GM21367 (cell line): ENCODE measurements around the gene VCL.
A peak's percentile ranks its signal among the peaks of the same experiment; 100 is the strongest.

Experiments used
- ATAC-seq: cut with Tn5 transposase; IDR thresholded peaks from one replicate; pipeline ENCODE4 v1.9.1; 2021; ENCODE audit not compliant: unreplicated experiment

Gene VCL

DNA sequence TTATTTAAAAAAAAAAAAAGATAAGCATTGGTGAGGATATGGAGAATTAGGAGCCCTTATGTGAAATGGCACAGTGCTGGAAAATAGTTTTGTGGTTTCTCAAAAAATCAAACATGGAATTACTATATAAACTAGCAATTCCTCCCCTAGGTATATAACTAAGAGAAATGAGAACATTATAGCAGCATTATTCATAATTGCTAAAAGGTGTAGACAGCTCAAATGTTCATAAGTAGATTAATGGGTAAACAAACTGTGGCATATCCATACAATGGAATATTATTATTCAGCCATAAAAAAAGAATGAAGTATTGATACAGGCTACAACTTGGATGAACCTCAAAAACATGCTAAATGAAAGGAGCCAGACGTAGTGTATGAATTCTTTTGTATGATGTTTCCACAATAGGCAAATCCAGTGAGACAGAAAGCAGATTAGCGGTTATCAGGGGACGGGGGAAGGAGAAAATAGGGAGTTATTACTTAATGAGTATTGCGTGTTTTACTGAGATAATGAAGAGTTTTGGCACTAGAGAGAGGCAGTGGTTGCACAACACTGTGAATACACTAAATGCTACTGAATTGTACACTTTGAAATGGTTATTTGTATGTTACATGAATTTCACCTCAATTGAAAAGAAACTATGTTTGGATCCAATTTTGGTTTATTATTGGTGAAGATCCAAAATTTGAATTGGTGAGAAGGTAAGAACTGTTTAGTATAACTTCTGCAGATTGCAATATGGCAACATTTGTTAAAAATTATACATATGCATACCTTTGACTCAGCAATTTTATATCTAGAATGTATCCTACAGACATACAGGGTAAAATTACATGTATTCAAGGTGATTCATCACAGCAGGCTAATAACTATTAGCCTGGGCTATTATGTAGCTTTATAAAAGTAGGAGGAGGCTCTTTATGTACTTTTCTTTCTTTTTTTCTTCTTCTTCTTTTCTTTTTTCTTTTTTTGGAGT lies 69.7 kb downstream of the VCL start:
- ATAC-seq: no peak

DNA sequence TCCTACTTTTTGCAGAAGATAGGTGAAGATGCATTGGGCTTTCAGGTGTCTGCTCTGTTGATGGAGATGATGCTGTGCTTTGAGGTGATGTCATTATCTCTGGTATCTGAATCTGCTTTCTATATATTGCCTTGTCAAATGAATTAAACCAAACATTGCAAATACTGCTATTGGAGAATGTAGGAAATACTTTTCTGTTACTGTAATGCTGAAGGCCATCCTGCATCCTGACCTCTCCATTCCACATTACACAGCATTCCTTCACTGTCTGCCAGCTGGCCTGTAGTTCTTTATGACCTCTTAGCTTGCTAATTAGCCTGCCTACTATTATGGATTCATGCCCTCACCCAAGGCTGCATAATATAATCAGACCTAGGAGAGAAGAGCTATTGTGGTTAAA lies 73.2 kb downstream of the VCL start:
- no peak for ATAC-seq

DNA sequence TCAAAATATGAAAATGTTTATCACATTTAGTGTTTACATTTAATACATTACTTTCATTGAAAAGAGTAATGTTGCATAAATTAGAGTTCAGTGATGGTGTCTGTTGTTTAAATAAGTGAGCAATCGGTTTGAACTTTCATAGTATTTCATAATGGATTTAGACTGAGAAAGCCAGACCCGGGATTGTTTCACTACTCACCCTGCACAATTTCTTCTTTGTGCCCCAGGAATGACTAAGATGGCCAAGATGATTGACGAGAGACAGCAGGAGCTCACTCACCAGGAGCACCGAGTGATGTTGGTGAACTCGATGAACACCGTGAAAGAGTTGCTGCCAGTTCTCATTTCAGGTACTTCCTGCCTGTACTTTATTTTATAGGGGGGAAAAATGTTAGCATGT lies 74.6 kb downstream of the VCL start:
- no peak for ATAC-seq

DNA sequence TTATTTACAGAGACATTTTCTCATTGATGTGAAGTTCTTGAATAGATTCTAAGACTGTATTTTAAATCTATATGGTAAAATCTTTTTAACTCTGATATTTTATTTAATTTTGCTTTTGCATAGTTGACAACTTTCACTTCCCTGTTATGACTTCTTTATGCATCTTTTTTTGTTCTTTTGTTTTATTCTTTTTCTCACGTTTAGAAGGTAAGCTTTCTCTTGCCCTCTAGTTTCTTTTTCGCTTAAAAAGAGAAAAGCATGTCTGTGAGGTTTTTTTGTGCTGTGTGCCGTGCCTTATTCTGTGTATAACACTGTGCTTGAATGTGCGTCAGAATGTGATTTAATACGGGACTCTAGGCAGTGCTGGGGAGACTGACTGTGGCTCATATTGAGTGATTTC lies 78.0 kb downstream of the VCL start:
- no peak for ATAC-seq

DNA sequence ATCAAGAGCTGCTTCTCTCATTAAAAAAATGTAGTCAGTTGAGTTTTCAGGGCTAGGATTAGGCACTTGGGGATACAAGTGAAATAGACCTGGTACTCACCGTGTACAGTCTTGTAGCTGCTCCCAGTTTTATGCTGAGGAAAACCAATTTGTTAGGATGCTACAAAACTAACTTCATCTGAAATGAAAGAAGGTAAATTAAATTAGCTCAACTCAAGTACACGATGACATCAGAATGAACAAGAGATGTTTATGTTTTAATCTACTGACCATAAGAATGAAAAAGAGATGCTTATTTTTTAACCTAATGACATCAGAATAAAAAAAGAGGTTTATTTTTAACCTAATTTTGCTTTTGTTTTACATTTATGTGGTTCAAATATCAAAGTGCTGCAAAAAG lies 79.0 kb downstream of the VCL start:
- ATAC-seq: no peak

DNA sequence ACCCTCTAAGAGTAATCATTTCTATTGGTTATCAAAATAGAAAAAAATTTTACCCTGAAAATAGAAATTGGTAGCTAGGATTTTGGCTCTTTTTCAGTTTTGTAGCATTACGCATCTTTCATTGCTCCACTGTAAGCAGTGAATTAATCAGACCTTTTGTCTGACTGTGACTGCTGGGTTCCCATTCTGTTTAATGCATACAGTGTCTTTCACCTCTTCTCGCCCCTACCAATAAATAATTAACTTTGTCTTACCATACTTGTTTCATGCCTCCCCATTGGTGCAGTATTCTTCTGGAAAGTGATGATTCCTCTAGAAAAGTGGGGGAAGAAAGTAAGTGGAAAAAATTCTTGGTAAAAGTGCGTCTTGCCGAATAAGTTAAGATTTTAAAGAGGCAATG lies 79.5 kb downstream of the VCL start:
- no peak for ATAC-seq

DNA sequence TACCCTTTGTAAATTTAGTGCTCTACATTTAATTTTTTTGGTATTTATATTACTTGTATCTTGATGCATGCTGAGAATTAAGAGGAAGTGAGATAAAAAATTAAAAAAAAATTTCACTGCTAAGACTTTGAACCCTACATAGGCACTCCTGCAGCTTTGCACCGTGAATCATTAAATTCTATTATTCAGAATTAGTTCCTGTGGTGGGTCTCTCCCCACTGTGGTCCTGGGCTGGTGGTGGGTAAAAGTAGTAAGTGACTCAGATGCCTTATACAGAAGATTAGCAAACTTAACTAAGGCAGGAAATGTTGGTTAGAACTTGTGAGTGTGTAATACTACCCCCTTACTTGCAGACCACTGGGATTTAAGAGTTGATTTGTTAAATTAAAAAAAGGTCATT lies 80.1 kb downstream of the VCL start:
- ATAC-seq: no peak

DNA sequence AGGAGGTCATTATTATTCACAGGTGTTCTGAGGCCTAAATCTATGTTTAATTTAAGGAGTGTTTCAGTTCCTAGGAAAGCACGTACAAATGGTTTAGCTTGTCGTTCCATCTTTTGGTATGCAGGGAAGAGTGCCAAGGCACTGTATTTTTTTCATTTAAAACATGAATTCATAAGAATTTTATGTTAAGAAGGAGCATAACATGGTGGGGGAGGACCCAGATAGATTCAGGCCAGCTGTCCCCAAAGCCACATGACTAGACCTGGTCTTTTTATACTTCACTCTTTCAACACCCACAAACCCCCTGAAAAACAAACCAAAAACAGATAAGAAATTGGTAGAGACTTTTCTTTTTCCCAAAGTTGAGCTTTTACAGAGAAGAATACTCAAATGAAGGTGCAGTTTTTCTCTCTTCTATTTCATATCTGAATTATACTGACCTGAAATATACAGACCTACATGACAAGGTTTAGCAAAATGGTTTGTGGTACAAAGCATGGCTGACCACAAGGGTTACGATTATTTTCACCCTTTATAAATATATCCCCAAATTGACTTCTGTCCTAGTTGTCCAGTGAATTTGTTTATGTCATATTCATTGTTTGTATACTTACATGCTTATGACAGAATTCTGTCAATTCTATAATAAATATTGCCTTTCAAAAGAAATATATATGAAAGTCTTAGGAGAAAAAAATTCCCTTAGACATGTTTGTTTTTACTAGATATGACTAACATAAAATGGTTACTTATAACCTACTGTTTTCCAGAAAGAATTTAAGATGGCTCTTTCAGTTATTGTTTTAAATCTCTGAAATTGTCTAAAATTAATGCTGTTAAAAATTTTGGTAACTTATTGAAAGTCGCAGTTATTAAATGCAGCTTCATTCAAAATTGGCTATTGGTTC lies 81.4 kb downstream of the VCL start:
- ATAC-seq: no peak

DNA sequence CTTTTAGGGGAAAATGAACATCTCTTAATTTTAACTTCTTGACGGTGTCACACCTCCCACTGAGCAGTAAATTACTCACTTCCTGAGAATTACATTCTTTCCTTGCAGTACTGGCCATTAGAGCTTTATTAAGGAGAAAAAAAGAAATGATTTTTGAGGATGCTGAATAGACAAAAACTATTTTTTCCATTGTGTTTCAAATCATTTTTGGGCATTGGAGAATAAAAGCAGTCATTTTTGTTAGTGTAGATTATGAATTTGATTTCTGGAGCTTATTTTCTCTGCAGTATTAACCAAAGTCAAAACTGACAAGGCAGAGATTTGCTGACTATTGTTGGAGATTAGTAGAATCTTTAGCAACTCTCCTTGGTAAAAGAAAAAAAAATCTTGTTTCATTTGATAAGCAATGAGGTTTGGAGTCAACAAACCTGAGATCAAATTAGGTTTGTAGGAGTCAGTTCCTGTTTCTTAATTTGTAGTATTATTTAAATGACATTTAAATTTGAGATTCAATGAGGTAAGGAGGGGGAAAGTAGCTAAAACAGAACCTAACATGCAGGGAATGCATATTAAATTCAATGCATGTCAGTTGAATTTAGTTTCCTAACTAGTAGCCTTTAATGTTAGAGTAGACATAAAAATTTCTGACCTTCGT lies 82.1 kb downstream of the VCL start:
- ATAC-seq: no peak

DNA sequence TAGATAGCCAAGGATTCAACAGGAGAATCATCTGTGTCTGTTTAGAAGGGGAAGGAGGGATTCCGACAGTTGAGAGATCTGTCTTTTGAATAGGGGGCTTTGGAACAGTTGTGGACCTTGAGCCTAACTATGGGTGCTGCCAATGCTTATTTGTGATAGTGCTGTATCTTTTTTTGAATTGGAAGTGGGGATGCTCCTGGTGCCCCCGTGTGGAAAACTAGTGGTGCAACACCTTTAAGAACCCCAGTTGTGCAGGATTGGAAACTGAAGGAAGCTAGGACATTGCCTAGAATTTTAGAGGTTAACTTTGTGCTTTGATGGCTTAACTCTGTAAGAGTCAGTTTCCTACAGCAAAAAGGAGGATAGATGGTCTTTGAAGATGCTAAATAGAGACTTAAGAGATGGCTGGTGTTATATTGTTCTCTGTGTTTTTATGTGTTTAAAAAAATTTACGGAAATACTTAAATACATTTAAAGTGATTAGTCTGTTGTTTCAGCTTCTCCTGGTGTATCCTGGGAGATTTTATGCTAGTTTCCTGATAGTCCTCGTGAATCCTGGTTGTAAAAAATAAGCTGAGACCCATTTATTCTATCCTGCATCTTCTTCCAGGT lies 83.4 kb downstream of the VCL start:
- ATAC-seq: no peak

DNA sequence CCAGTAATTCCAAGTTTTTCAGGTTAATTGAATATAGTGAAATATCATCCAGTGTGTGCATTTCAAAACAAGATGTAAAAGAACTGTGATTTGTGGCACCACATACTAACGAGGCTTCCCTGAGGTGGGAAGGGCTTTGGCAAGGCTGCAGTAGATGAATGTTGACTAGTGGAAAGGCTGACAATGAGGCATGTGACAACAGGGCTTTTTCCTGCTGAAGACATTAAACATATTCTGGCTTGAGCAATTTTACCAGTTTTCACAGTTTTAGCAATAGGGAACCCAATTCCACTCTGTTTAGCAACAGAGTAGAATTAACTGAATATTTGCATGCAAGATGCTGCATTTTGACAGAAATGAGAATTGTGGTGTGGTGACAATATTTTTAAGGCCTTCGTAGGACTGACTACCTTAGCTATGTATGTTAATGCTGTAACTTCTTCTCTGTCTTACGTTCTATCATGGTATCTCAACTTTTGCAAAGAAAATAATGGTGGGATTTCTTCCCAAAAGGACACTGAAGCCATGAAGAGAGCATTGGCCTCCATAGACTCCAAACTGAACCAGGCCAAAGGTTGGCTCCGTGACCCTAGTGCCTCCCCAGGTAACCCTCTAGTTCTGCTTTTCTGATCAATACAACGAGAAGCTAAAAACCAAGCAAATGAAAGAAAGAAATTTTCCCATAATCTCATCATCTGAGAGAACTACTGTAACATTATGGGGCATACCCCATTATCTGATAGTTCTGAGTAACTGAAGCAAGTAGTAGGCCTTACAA lies 84.2 kb downstream of the VCL start:
- no peak for ATAC-seq

DNA sequence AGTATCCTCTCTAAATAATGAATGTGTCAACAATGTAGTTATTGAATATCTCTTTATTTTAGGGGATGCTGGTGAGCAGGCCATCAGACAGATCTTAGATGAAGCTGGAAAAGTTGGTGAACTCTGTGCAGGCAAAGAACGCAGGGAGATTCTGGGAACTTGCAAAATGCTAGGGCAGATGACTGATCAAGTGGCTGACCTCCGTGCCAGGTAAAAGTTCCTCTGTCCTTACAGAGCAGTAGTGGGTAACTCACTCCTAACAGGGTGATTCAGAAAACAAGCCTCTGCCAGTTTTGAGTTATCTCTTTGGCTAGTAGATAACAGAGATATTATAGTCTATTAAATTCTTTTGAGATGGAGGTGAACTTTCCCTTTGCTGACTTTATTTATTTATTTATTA lies 85.4 kb downstream of the VCL start:
- no peak for ATAC-seq

DNA sequence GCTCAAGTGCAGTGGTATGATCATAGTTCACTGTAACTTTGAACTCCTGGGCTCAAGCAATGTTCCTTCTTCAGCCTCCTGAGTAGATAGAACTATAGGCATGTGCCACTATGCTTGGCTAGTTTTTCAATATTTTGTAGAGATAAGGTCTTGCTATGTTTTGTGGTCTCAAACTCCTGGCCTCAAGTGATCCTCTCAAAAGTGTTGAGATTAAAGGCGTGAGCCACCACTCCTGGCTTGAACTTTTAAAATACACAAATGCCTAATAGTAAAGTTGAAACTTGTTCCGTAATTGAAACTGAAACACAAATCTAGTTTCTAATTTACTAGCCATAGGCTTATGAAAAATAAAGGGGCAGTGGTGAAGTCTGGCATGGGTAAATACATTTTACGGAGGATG lies 87.0 kb downstream of the VCL start:
- ATAC-seq: peak; percentile 77

DNA sequence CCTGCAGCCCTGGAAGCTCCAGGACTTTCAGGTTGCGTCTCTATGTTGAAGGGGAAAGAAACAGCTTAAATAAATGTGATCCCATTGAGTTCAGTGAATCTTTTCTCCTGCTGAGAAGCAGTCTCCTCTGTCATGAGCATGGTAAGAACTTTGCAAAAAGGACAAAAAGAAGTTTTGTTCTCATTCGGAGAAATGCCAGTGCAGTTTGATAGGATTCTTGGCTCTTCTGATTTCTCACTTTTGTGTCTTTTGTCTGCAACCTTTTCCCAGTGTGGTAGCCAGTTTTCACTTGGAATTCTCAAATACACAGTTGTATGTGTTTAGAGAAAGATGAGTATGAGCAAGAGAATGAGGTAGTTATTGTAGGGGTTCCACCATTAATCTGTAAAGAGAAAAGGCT lies 88.4 kb downstream of the VCL start:
- no peak for ATAC-seq

DNA sequence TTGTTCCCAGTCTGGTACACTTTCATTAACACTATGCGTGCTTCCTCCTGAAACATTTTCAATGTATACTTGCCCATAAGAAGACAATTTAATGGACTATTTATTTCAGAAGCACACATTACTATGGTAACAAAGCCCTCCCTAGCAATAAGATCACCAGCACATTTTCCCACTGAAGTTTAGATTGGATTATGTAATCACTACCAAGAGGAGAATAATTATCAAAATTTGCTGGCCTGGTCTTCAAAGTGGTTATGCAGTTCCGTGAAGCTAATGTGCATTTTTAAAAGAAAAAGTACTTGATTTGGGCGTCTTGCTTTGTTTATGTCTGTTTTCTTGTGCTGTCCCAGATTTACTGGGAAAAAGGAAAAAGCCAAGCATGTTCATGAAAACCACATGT lies 90.8 kb downstream of the VCL start:
- no peak for ATAC-seq

DNA sequence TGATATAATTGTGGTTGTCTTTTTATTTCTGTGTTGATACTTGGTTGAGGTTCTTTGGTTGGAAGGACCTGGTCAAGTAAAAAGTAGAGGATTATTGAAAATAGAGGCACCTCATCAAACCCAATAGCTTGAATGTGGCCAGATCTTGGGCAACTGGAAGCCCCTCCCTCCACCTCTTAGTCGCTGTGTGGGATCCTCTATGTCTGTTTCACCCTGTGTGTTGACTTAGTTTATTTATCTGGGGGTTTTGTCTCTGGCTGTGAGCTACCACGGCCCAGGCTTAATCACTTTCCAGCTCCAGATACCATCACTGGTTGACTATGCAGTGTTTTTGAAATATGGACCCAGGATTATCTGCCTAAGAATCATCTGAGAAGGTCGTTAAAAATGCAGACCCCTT lies 94.5 kb downstream of the VCL start:
- ATAC-seq: no peak

DNA sequence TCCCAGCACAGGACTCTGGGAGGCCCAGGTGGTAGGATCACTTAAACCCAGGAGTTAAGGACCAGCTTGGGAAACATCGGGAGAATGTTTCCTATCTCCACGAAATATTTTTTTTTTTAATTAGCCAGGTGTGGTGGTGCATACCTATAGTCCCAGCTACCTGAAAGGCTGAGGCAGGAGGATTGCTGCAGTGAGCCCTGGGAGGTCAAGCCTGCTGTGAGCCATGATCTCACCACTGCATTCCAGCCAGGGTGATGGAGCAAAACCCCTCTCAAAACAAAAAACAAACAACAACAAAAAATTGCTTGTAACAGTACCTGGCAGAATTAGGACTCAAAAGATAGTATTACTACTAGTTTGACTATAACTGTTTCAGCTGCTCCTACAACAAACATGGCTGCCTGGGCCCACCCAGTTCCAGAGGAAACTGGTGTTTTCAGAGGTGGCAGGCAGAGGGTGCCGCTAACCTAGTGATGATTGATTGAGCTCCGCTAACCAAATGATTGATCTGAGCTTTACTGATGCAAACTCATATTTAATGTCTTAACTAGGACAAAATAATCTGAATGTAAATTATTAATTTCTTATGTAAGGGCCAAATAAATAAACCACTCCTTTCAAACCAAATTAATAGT lies 95.7 kb downstream of the VCL start:
- ATAC-seq: no peak

DNA sequence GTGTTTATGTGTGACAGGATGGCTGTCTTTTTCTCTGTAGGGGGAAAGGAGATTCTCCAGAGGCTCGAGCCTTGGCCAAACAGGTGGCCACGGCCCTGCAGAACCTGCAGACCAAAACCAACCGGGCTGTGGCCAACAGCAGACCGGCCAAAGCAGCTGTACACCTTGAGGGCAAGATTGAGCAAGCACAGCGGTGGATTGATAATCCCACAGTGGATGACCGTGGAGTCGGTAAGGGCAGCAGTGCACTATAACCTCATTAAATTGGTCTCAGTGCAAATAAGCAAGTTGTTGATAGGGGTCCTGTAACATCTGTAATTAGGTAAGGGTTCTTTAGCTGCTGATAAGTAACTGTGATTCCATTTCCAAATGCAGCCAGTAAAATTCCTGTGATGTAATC lies 96.3 kb downstream of the VCL start:
- no peak for ATAC-seq

DNA sequence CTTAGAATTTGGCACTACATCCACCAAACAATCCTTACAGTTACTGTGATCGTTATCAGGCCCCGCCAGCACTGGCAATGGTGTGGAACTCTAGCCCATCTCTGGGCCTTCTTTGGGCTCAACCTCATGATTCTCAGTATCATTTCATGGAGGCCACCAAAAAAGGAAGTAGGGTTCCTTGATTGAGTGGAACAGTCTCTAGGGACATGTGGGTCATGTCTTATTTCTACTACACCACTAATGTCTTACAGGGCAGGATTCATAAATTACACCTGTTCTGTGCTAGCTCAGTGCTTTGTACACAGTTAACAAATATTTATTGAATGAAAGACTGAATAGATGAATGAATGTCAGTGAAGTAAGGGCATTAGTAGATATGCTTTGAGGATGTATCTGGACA lies 98.9 kb downstream of the VCL start:
- ATAC-seq: peak; percentile 86

DNA sequence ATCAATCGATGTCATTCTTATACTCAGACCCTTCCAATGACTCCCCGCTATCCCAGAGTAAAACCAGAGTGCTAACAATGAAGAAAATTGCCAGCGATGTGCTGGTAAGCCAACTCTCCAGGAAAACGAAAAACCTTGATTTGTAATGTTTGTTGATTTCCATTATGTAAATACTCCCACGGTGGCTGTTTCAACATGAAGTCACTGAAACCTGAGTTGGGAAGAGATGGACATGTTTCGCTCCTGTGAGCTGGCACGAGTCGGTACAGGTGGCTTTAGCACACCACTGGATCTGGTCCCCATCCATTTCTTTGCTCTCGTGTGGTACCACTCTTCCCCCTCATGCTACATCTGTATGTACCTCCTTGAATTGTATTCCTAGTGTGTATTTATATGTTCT lies 99.9 kb downstream of the VCL start:
- no peak for ATAC-seq
